SK-N-SH treated with all-trans-retinoic acid at 6 μM for 48 hours (cell line): ENCODE data around the gene SIX2.

Experiments used
- ATAC-seq: fragments of 200-7000 bp; cut with Tn5 transposase; 3 replicates; pipeline ENCODE4 v1.9.1; 2020; ENCODE audit warnings: mild to moderate bottlenecking, moderate library complexity
- ARNTL ChIP-seq: fragments of 450-650 bp; formaldehyde crosslinking; IDR thresholded peaks from 2 replicates; pipeline ENCODE4 v1.5.0; 2020; ENCODE audit warnings: low read depth, mild to moderate bottlenecking, moderate library complexity, borderline replicate concordance
- BACH2 ChIP-seq: fragments of 250-450 bp; sonication (Bioruptor Pico); IDR thresholded peaks from 2 replicates; pipeline ENCODE4 v1.9.0; 2021; ENCODE audit warnings: mild to moderate bottlenecking, borderline replicate concordance
- CREB5 ChIP-seq: fragments of 250-450 bp; sonication (Bioruptor Pico); IDR thresholded peaks from 2 replicates; pipeline ENCODE4 v1.5.1; 2020; ENCODE audit warnings: low read depth, mild to moderate bottlenecking, moderate library complexity
- CSDC2 ChIP-seq: fragments of 250-450 bp; sonication (Bioruptor Pico); IDR thresholded peaks from 2 replicates; pipeline ENCODE4 v1.5.0; 2020; ENCODE audit warnings: mild to moderate bottlenecking, moderate library complexity
- ESRRG ChIP-seq: fragments of 250-450 bp; sonication (Bioruptor Pico); IDR thresholded peaks from 2 replicates; pipeline ENCODE4 v1.6.1; 2021; ENCODE audit warnings: mild to moderate bottlenecking
- GLIS3 ChIP-seq: fragments of 250-450 bp; sonication (Bioruptor Pico); IDR thresholded peaks from 2 replicates; pipeline ENCODE4 v1.5.0; 2020; ENCODE audit warnings: mild to moderate bottlenecking, moderate library complexity
- OSR1 ChIP-seq: fragments of 250-450 bp; sonication (Bioruptor Pico); IDR thresholded peaks from 2 replicates; pipeline ENCODE4 v1.8.0; 2022; ENCODE audit warnings: moderate library complexity, mild to moderate bottlenecking, inconsistent platforms
- PATZ1 ChIP-seq: fragments of 250-450 bp; sonication (Bioruptor Pico); IDR thresholded peaks from 2 replicates; pipeline ENCODE4 v1.8.0; 2020; ENCODE audit warnings: mild to moderate bottlenecking, moderate library complexity, borderline replicate concordance
- PPARA ChIP-seq: fragments of 250-450 bp; sonication (Bioruptor Pico); IDR thresholded peaks from 2 replicates; pipeline ENCODE4 v1.5.0; 2020; ENCODE audit warnings: mild to moderate bottlenecking, borderline replicate concordance
- RARB ChIP-seq: fragments of 250-450 bp; sonication (Bioruptor Pico); IDR thresholded peaks from 2 replicates; pipeline ENCODE4 v1.8.0; 2021; ENCODE audit warnings: mild to moderate bottlenecking, moderate library complexity
- SNAI2 ChIP-seq: fragments of 250-450 bp; sonication (Bioruptor Pico); IDR thresholded peaks from 2 replicates; pipeline ENCODE4 v1.5.0; 2020; ENCODE audit warnings: mild to moderate bottlenecking, moderate library complexity
- TCF4 ChIP-seq: fragments of 250-450 bp; sonication (Bioruptor Pico); IDR thresholded peaks from 2 replicates; pipeline ENCODE4 v1.8.0; 2021; ENCODE audit warnings: mild to moderate bottlenecking, moderate library complexity, borderline replicate concordance
- TOX ChIP-seq: fragments of 250-450 bp; sonication (Bioruptor Pico); IDR thresholded peaks from 2 replicates; pipeline ENCODE4 v1.8.0; 2021; ENCODE audit warnings: mild to moderate bottlenecking, moderate library complexity, borderline replicate concordance
- TSHZ2 ChIP-seq: fragments of 250-450 bp; sonication (Bioruptor Pico); IDR thresholded peaks from 2 replicates; pipeline ENCODE4 v1.5.0; 2020; ENCODE audit warnings: mild to moderate bottlenecking, moderate library complexity
- ZC3H10 ChIP-seq: fragments of 250-450 bp; sonication (Bioruptor Pico); IDR thresholded peaks from 2 replicates; pipeline ENCODE4 v1.5.1; 2021; ENCODE audit warnings: mild to moderate bottlenecking, moderate library complexity
- ZFP3 ChIP-seq: fragments of 250-450 bp; sonication (Bioruptor Pico); IDR thresholded peaks from 2 replicates; pipeline ENCODE4 v1.5.0; 2020; ENCODE audit warnings: mild to moderate bottlenecking, moderate library complexity
- ZFP30 ChIP-seq: fragments of 450-650 bp; formaldehyde crosslinking; IDR thresholded peaks from 2 replicates; pipeline ENCODE4 v1.5.0; 2022; ENCODE audit warnings: mild to moderate bottlenecking, moderate library complexity
- ZNF70 ChIP-seq: fragments of 450-650 bp; formaldehyde crosslinking; IDR thresholded peaks from 2 replicates; pipeline ENCODE4 v1.5.0; 2020; ENCODE audit warnings: mild to moderate bottlenecking, moderate library complexity
- ZNF8 ChIP-seq: fragments of 450-650 bp; formaldehyde crosslinking; IDR thresholded peaks from 2 replicates; pipeline ENCODE4 v1.5.0; 2020; ENCODE audit warnings: mild to moderate bottlenecking, moderate library complexity
- TF ChIP-seq, protein P1 (sequence below): fragments of 250-450 bp; sonication (Bioruptor Pico); IDR thresholded peaks from 2 replicates; pipeline ENCODE4 v1.8.0; 2021; ENCODE audit warnings: low read depth, mild to moderate bottlenecking, moderate library complexity, borderline replicate concordance
- TF ChIP-seq, protein P2 (sequence below): fragments of 250-450 bp; sonication (Bioruptor Pico); IDR thresholded peaks from 2 replicates; pipeline ENCODE4 v1.5.1; 2021; ENCODE audit warnings: mild to moderate bottlenecking, moderate library complexity

Gene SIX2

GRCh38 chr2:44960871-44961270 lies 48.4 kb downstream of the SIX2 start (continued):
- no peak for TF ChIP-seq GLIS3 (CRISPR knock-in tag)
- no peak for TF ChIP-seq ZNF70 (CRISPR knock-in tag)
- no peak for TF ChIP-seq CREB5 (CRISPR knock-in tag)

- no peak for ATAC-seq
- TF ChIP-seq ZNF8 (CRISPR knock-in tag) (no peak), CSDC2 (no peak), ZC3H10 (CRISPR knock-in tag) (no peak), GLIS3 (CRISPR knock-in tag) (no peak), SNAI2 (CRISPR knock-in tag) (no peak), TSHZ2 (no peak), ARNTL (CRISPR knock-in tag) (no peak), ESRRG (no peak), TOX (CRISPR knock-in tag) (no peak), RARB (CRISPR knock-in tag) (no peak), PATZ1 (CRISPR knock-in tag) (no peak), ZNF70 (CRISPR knock-in tag) (no peak), ZFP30 (CRISPR knock-in tag) (no peak), ZFP3 (CRISPR knock-in tag) (no peak), TCF4 (CRISPR knock-in tag) (no peak), BACH2 (CRISPR knock-in tag) (no peak)
- TF ChIP-seq, protein P1, sequence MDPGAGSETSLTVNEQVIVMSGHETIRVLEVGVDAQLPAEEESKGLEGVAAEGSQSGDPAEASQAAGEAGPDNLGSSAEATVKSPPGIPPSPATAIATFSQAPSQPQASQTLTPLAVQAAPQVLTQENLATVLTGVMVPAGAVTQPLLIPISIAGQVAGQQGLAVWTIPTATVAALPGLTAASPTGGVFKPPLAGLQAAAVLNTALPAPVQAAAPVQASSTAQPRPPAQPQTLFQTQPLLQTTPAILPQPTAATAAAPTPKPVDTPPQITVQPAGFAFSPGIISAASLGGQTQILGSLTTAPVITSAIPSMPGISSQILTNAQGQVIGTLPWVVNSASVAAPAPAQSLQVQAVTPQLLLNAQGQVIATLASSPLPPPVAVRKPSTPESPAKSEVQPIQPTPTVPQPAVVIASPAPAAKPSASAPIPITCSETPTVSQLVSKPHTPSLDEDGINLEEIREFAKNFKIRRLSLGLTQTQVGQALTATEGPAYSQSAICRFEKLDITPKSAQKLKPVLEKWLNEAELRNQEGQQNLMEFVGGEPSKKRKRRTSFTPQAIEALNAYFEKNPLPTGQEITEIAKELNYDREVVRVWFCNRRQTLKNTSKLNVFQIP, result no peak
- TF ChIP-seq, protein P2, sequence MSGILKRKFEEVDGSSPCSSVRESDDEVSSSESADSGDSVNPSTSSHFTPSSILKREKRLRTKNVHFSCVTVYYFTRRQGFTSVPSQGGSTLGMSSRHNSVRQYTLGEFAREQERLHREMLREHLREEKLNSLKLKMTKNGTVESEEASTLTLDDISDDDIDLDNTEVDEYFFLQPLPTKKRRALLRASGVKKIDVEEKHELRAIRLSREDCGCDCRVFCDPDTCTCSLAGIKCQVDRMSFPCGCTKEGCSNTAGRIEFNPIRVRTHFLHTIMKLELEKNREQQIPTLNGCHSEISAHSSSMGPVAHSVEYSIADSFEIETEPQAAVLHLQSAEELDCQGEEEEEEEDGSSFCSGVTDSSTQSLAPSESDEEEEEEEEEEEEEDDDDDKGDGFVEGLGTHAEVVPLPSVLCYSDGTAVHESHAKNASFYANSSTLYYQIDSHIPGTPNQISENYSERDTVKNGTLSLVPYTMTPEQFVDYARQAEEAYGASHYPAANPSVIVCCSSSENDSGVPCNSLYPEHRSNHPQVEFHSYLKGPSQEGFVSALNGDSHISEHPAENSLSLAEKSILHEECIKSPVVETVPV (CRISPR knock-in tag), result no peak
These were observed 49.4 kb downstream of the SIX2 start for GRCh38 chr2:44959855-44960254.

DNA sequence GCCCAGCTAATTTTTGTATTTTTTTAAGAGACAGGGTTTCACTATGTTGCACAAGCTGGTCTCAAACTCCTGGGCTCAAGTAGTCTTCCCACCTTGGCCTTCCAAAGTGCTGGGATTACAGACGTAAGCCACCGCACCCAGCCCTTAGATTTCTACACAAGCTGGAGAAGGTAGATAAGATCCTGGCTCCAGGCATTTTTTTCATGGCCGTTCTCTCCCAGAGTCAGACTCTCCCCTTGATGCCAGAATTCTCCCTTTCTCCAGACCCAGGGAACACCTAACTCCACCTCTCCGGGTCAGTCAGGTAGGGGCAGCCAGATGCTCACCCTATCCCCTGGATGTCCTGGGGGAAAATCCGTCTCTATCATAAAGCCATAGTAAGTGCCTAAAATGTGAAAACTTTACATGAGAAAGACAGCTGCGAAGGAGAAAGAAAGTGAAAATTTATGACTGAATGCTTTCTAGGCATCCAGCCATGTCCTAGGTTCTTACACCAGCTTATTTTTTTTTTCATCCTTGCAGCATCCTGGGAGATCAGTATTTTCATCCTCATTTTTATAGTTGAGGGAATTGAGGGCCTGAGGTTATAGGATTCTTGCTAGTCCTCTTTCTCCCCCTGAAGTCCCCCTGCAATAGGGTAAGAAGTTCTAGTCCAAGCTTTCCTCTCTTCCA lies 51.5 kb downstream of the SIX2 start:
- ATAC-seq, result no peak
- TF ChIP-seq SNAI2 (CRISPR knock-in tag) (no peak), TCF4 (CRISPR knock-in tag) (no peak), PPARA (no peak), BACH2 (CRISPR knock-in tag) (no peak), PATZ1 (CRISPR knock-in tag) (no peak), OSR1 (CRISPR knock-in tag) (no peak)
- TF ChIP-seq, protein P2 (CRISPR knock-in tag), result no peak
